A172 (cell line): ENCODE measurements around the gene FADS1. TPM values are rescaled to one million over a fixed set of nuclear protein-coding genes. Genes with fewer than 3 reads are reported as not detected.

Source experiments
- DNase-seq: peaks from one replicate; pipeline ENCODE4 v3.0.0-alpha.2; 2015; ENCODE audit warnings: low spot score
- total RNA-seq: library from RNA; depleted of rRNA; stranded (reverse); fragments of >200 nt; shearing (Covaris generic); gene quantifications from 2 replicates; pipeline ENCODE4 v1.2.3, GENCODE V29; 2014

FADS1 gene
- total RNA-seq, 1 experiment from 2014 or later: 55.3 TPM

DNA sequence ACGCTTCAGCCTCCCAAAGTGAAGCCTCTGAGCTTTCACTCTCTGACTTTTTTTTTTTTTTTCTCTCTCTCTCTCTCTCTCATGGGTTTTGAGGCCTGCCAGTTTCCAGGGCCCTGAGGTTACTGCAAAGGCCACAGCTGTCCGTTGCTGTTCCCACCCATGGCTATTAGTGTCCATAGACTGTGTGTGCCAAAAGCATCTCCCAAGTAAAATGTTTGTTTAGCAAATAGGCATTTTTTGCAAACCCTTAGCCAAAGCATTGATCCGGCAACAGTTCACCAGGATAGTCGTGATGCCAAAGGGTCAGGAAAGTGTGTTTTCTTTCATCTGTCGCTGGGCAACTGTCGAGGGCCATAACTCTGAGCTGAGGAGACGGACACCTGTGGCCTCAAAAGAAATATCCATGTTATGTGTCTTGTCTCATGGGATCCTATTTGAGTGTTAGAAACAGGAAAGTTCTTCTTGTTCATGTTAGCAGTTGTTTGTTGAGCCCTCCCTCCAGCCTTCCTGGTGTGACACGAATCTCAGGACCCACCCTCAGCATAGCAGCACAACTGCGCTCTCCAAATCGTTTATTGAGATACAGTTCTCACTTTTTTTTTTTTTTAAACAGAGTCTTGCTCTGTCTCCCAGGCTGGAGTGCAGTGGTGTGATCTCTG is 29.7 kb upstream of the FADS1 start:
- no peak for DNase-seq

DNA sequence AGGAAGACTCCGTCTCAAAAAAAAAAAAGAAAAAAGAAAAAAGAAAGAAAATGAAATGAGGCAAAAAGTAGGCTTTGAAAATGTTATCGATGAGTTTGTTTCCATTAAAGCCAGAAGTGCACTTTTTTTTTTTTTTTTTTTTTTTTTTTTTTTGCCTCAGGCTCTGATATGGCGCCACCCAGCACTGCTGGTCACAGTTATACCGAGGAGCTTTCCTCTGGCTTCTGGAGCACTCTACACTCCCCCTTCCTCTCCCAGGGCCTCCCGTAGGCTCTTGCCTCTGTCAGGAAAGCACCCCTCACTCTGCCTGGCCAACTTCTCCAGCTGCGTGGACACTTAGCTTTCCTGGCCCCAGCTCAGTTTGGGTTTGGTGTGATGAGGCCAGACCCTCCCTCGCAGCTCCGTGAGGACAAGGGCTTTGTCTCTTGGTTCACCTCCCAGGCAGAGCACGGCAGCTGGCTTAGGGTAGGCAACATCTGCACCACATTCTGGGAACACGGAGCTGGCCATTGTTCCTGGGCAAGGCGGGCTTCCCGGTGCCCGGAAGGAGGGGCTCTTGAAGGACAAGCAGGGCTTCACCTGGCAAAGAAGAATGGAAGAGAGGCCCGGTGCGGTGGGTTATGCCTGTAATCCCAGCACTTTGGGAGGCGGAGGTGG is 28.2 kb upstream of the FADS1 start:
- DNase-seq: no peak

DNA sequence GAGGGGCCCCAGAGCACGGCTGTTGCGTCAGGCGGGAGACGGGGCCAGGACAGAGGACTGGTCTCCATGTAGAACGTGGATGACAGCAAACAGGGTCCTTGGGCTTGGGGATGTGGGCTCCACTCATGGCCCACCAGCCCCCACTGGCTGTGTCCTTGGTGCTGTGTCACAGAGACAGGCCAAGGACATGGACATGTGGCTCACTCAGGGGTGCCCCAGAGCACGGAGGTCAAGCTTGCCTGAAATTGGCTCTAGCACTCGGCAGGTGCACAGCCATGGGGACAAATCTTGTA is 25.7 kb upstream of the FADS1 start:
- no peak for DNase-seq

- DNase-seq: no peak
Observed at GRCh38 chr11:61841636-61842527, 25.1 kb upstream of the FADS1 start.

DNA sequence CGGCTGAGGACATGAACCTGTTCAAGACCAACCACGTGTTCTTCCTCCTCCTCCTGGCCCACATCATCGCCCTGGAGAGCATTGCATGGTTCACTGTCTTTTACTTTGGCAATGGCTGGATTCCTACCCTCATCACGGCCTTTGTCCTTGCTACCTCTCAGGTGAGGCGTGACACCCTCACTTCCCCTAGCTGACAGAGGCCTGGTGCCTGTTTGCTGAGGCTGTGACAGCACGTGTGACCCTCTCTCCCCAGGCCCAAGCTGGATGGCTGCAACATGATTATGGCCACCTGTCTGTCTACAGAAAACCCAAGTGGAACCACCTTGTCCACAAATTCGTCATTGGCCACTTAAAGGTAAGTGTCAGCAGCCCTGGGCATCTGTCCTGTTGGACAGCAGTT is 23.6 kb upstream of the FADS1 start:
- no peak for DNase-seq

GRCh38 chr11:61839742-61840141 is 22.9 kb upstream of the FADS1 start:
- no peak for DNase-seq

DNA sequence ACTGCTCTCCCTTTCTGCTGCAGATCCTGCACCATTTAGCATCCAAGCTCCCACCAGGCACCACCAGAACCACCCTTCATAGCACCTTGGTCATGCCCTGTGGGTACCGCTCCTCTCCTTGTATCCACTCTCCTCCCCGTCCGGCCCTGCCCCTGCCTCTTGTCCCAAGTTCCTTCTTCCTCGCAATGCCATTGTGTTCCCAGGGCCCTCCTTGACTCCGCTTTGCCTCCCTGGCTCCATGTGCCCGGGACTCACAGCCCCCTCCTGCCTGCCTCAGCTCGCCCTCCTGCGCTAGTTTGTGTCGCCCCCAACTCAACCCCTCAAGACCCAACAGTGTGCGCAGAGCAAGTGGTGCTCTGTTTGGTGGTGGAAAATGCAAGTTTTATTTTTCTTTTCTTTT is 22.1 kb upstream of the FADS1 start:
- no peak for DNase-seq

DNA sequence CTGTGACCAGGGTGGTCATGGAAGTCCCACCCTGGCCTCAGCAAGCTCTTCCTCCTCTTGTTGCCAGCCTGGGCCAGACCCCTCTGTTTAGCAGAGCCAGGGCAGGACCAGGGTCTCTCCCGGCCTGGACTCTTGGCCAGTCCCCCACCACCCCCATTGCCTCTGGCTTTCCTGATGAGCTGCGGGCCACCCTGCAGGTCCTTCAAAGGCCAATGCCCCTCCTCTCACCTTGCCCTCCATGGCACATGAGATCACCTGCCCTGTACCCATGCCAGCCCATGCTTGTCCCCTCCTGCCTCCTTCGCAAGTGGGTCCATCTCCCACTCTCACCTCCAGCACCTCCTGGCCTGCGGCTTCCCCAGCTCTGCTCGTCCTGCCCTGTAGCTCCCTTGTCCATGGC is 21.7 kb upstream of the FADS1 start:
- no peak for DNase-seq

DNA sequence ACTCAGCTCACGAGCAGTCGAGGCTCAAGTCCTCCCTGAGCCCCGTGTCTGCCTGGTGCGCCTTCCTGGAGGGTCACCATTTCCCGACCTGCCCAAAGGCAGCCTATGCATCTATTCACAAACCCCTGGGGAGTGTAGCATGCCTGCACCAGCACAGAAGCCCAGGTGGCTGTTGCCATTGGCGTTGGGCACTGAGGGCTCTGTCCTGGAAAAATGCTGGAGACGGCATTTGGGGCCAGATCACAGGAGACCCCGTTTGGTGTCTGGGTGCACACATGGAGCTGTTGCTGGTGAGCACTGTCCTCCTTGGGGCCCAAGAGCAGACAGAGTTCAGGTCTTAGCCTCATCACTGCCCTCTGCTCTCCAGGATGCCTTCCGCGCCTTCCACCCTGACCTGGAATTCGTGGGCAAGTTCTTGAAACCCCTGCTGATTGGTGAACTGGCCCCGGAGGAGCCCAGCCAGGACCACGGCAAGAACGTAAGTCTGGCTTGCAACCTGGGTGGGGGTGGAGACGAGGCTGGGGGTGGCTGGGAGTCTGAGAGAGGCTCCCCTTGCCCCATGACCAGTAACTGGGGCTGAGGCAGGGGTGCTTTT is 20.7 kb upstream of the FADS1 start:
- no peak for DNase-seq

DNA sequence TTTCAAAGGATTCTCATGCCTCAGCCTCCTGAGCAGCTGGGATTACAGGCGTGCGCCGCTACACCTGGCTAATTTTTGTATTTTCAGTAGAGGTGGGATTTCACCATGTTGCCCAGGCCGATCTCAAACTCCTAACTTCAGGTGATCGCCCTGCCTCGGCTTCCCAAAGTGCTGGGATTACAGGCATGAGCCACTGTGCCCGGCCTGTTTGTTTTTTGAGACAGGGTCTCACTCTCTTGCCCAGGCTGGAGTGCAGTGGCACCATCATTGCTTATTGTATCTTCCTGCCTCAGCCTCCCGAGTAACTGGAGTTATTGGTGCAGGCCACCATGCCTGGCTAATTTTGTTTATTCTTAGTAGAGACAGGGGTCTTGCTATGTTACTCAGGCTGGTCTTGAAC is 19.4 kb upstream of the FADS1 start:
- DNase-seq: no peak

DNA sequence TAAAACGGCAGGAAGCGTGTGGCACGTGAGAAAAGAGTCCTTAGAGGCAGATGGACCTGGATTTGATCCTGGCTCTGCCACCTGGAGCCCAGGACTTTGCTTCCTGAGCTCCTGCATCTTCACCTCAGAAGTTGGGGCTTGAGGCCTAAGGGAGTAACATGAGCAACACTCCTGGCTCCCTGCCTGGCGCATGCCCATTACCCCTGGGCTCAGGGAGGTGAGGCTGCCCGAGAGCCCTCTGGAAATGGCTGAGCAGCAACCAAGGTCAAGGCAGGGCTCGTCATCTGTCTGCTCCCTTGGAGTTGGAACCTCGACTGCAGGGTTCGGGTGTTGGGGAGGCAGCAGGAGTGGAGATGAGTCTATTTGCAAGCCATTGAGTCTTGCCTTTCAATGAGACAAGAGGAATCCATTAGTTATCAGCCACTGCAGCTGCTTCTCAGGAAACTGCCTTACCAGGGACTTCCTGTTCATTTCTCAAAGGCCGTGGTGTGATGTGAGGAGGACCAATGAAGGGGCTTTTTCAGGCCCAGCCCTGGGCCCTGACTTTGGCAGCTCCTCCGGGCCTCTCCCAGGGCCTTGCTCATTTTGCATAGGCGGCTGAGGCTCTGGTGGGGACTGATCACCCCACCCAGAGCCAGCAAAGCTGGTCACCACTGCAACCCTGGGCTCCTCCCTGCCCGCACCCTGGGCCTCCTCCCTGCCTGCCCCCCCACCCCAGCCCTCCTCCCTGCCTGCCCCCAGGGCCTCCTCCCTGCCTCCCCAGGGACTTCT is 17.7 kb upstream of the FADS1 start:
- DNase-seq: peak; percentile 68

GRCh38 chr11:61833926-61834277 is 17.1 kb upstream of the FADS1 start:
- no peak for DNase-seq

DNA sequence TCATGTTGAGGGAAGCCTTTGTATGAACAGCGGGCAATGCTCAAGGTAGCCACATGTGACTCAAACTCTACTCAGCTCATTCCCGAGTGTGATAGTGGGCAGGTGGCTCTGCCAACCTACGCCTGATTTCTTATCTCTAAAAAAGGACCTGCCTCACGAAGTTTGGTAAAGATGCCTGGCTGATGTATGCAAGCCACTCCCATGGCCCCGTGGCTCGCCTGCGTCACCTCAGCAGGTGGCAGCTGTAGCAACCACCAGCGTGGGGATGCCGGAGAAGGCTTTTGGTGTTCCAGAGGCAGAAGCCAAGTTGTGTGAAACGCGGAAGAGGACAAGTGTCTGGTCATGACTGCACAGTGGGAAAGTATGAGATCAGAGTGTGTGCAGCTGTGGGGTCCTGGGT is 16.7 kb upstream of the FADS1 start:
- no peak for DNase-seq

- no peak for DNase-seq
Observed at GRCh38 chr11:61832754-61833153, 16.0 kb upstream of the FADS1 start.

DNA sequence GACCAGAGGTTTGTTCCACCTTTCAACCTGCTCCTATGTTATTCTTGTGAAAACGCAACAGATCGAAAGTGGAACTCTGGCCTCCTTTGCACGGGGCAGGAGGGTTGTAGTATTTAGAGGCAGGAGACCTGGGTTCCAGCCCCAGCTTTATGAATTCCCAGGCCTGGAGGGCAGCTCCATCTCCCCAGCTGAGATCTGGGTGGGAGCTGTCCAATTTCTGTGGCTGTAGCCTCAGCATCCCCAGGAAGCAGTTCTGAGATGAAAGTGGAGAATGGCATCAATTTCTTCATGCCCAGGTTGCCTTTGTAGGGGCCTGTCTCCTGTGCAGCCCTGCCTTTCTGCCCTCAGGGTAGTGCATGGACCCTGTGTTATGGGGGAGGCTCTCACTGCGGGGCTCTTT is 15.4 kb upstream of the FADS1 start:
- no peak for DNase-seq

- DNase-seq: no peak
Observed at GRCh38 chr11:61830237-61831105, 13.7 kb upstream of the FADS1 start.

DNA sequence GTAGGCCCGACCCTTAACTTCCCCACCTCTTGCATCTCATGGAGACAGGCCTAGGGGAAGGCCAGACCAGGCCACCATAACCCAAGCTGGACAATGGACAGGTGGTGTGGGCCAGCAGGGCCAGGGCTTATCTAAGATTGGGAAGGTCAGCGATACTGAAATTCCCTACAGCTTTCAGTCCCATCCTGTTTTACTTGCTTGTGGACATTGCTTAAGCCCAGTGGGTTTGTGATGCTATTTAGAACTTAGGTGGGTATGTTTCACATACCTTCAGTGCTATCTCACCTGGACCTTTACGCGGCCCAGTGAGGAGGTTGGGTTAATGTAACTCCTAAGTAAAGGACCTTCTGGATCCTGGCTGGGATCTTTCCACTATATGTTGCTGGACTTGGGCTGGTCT is 13.0 kb upstream of the FADS1 start:
- DNase-seq: no peak

DNA sequence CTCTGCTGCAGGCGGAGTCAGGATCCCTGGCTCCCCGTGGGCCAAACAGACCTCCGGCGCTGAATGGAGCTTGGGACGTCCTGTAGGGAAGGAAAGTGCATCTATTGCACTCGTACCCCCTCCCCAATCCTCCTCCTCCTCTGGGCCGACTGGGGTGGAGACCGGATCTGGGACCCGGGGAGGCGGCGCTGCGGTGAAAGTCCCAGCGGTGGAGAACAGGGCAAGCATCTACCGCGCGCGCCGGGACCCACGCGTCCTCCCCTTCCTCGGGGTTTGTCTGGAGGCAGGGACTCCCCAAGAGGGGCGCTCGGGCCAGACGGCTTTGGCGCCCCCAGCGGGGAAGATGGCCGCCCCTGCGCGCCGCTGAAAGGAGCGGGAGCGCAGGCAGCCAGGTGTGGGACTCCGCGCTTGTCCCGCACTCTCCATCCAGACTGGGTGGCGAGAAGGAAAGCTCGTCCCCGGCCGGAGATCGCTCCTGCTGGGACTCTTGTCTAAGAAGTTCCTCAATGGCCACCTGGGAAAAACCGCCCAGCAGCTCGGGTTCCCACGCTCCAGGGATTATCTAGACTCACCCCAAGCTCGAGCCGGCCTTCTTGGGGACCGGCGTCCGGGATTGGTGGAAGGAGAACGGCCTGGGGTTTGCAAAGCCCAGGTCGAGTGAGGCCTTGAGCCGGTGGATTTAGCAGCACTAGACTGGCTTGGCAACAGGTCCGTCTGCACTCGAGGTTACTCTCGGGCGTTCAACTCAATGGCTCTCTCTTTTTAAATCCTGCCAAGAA is 12.0 kb upstream of the FADS1 start:
- DNase-seq: no peak

DNA sequence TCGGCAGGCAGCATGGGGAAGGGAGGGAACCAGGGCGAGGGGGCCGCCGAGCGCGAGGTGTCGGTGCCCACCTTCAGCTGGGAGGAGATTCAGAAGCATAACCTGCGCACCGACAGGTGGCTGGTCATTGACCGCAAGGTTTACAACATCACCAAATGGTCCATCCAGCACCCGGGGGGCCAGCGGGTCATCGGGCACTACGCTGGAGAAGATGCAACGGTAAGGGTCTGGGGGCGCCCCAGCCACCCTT is 11.5 kb upstream of the FADS1 start:
- no peak for DNase-seq

DNA sequence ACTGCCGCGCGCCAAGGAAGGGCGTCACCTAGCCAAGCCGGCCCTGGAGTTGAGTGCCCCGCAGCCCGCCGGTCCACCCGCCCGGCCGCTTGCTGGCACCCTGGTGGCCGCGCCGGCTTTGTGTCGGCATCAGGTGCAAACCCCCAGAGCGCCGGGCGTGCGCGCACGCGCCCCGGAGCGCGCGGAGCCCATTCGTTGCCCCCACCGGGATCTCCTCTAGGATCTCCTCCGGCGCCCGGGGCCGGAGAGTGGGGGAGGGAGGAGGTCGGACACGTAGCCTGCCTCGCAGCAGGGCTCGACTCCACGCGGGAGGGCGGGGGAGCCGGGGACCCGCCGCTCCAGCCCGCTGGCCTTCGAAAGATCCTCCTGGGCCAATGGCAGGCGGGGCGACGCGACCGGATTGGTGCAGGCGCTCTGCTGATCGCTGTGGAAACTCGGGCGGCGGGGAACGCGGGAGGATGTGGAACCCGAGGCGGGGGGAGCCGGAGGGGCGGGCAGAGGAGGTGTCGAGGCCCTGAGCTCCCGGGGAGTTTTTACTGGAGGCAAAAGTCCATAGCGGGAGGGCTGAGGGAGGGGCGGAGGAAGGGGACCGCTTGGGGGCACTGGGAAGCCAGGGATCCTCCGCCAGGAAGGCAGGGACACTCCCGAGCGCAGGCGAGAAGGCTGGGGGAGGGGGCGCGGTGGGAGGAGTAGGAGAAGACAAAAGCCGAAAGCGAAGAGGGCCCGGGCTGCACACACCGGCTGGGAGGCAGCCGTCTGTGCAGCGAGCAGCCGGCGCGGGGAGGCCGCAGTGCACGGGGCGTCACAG is 11.0 kb upstream of the FADS1 start, which contains the start of gene FADS2:
Gene FADS2 (plus strand): TSS at position 730 of the 808 bp plus-strand sequence. CDS start 91 bp downstream, outside the sequence.
- peak; percentile 91 for DNase-seq
